Myocyte (in vitro differentiated cells): ENCODE results near the gene PARD3B. TPM values are rescaled to one million over a fixed set of nuclear protein-coding genes. Genes with fewer than 3 reads are reported as not detected.

Experiments
- DNase-seq: peaks from one replicate; pipeline ENCODE4 v3.0.0-alpha.2; 2012; ENCODE audit warnings: low read depth
- total RNA-seq: library from RNA; depleted of rRNA; stranded (reverse); fragments of >200 nt; gene quantifications from 2 replicates; pipeline ENCODE4 v1.2.3, GENCODE V29; 2014

Gene PARD3B
- total RNA-seq, 1 donor from 2014 or later = 7.2 TPM

DNA sequence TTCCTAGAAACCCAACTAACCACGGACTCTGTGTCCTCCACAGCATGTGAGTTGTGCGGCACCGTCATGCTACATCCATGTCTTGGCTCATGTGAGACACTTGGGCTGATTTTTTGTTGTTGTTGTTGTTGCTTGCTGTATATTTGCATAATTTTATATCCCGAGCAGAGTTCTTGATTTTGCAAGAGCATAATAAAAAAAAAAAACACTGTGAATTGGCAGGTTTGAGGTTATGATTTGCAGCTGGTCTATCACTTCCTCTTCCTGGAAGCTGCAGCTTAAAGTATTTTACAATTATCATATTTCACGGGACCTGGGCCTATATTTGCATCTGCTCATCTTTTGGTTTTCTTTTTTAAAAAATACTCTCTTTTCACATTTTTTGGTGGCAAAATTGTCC lies 994.8 kb downstream of the PARD3B start:
- peak; percentile 23 for DNase-seq

DNA sequence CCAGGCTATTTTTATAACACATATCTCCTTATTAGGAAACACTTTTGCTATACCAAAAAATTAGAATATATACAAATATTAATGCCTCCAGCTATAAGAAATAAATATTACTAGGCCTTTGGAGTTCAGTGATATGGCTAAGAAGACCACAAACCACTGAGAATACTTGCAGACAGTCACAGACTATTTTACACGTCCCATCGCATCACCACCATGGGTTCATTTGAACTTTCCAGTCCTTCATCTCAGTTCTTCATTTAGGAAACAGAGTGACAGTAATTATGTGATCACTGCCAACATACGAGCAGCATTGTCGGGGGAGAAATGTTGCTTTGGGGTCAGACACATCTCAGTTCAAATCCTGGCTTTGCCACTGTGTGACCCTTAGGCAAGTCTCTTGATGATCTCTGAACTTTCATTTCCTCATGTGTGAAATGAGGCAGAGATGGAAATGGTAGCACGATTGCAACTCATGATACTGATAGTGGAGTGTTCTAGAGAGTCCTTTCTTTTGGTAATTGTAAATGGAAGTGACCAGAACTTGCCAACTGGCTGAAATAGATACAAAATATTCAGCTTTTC lies 998.1 kb downstream of the PARD3B start:
- no peak for DNase-seq

DNA sequence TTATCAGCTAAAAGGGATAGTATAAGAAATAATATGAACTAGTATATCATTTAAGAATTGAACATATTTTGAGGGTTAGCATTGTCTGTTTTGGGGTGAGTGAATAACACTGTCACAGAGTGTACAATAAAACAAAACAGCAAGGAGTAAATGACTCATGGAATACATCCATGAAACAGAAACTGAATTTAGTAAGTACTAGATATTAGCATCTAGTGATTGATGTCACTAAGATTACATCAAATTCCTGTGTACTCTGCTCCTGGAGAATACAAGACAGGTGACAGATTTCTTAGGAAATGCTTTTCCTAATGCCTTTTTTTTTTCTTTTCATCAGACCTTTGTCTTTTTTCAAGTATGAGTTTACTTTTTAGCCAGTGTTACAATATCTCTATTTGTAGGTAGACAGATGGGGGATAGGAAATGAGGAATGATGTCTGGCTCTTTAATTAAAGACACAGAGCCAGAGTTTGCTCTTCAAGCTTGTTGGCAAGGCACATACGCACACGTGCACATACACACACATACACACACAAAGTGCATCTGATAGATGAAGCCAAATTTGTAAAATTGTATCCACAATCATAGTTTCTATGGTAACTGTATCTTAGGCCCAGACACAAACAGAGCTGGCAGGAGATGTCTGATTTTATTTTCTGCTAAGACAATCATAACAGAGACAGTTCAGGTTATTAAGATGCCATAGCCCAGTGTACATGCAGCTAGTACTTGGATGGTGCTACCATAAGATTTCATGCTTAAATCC lies 998.8 kb downstream of the PARD3B start:
- no peak for DNase-seq

GRCh38 chr2:205545971-205546816 lies 1000.9 kb downstream of the PARD3B start:
- DNase-seq = no peak

GRCh38 chr2:205555566-205556230 lies 1010.4 kb downstream of the PARD3B start:
- DNase-seq = no peak

DNA sequence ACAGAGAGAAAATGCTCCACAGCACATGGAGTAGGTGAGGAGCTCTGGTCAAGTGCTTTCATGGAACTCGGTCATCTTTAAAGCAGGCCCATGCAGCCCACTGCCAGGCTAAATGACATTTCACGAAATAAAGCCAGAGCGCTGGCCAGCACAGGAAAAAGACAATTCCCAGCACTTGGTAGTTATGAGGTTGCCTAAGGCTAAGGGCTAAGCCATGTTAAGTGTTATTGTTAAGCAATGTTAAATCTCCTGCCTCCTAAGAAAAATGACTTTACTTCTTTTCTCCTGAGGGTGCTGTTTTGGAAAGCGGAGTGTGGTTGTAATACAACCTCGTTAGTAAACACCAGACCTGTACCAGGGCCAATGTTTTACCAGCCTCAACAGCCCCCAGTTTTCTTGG lies 1011.1 kb downstream of the PARD3B start:
- no peak for DNase-seq

DNA sequence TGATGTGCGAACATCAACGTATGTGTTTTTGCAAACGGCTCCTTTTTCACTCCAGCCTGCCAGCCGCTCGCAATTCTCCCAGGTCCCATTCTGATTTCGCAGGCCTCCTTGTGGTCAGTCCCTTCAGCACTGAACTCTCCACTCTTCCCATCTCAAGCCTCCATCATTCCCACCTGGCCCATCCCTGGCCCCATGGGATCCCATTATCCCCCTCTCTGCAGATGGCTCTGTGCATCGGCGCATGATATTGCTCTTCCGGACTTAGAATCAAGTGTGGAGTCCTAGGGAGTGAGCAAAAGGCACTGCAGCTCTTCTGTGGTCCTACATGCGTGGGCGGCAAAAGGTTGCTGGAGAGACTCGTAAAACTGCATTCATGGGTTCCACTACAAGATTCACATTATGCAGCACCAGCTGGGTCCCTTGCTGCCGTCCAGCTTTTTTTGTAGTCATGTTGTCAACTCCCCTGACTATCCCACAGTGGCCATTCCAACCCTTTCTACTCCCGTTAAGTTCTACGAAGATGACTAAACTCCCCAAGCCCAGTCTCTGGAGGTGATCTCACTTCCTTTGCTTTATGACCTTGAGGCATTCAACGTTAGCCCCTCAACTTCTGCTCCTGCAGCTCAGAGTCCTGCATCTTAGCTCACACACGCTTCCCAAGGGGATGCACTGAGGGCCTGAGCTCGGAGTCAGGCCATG lies 1011.7 kb downstream of the PARD3B start:
- no peak for DNase-seq

DNA sequence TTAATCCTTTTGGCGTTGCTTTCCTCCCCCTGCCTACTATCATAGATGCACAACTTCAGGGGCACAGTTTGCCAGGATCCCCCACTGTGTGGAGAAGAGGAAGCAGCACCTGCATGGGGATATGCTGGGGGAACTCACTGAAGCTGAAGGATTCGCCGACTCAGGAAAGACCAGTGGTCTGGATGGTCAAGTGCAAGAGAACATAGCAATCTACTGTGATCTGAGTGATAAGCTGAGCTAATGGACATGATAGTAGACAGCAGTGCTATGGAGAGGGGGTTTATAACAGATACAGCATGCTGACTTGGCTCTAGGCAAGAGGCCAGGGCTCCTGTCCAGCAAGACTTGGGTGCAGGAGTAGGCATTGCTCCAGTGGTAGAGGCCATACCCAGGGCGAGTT lies 1012.6 kb downstream of the PARD3B start:
- DNase-seq = no peak

GRCh38 chr2:205561441-205561840 lies 1016.2 kb downstream of the PARD3B start:
- peak; percentile 24 for DNase-seq

DNA sequence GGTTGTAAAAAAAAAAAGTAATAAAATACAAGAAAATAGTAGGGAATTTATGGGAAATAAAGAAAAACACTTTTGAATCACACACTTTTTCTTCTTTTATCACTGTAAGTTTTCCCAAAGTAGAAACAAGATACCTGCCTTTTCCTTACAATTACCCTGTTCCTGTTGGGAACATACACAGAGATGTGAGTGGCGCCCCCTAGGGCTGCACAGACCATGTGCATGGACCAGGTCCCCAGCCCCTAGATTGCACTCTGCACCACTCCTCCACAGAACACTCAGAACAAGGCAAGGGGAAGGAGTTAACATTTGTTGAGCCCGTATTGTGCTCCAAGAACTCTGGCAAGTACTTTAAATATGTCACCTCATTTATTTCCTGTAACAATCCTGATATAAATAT lies 1018.4 kb downstream of the PARD3B start:
- DNase-seq = no peak

GRCh38 chr2:205564346-205565141 lies 1019.3 kb downstream of the PARD3B start:
- no peak for DNase-seq

DNA sequence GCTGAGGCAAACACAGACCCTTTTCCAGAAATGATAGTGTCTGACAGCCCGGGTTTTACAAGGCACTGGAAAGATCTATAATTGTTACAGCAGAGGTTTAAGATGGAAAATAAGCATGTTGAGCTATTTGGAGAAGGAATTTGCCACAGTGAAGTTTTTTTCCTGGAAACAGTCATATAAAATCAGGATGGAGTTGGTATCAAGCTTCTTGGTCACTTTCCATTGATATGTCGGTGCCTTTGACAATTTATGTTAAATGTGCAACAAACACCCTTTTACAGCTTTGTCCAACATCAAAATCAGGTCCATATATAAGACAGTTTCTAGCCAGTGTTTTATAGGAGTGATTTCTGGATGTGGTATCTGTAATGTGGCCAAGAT lies 1019.9 kb downstream of the PARD3B start:
- DNase-seq = no peak

- no peak for DNase-seq
Measured at GRCh38 chr2:205566606-205567168, 1021.4 kb downstream of the PARD3B start.

DNA sequence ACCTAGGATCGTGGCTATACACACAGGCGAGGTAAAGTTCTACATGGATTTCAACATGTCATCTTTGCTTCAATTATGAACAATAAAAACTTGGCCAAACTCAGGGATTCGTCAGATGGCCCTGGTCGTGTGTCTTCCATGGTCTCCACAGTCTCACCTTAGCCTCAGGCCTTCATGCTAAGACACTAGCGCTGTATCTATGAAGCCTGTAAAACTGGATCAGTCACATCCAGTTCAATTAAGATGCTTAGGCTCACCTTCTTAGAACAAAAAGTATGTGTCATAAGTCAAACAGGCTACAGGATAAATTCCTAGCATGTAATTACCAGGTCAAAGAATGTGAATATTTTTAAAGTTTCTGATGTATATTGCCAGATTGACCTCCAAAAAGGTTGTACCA lies 1023.3 kb downstream of the PARD3B start:
- DNase-seq = no peak

GRCh38 chr2:205570648-205571047 lies 1025.4 kb downstream of the PARD3B start:
- no peak for DNase-seq

- no peak for DNase-seq
Measured at GRCh38 chr2:205571360-205571959, 1026.2 kb downstream of the PARD3B start.

DNA sequence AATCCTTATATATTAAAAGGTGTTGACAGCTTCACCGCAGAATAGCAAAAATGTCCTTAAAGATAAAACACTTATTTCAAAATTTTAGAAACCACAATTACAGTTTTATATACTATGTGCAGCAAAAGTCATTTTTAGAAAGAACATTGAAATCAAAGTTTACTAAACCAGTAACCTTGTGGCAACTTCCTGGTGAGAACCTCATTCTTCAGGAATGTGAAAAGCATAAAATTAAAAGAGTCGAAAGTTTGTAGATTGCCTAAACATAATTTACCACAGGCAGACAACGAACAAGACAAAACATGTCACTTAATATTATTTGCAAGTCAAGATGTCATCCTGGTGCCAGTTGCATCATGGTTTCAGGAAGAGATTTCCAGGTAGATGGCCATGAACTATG lies 1028.7 kb downstream of the PARD3B start:
- DNase-seq = no peak

GRCh38 chr2:205579335-205579734 lies 1034.1 kb downstream of the PARD3B start:
- no peak for DNase-seq

DNA sequence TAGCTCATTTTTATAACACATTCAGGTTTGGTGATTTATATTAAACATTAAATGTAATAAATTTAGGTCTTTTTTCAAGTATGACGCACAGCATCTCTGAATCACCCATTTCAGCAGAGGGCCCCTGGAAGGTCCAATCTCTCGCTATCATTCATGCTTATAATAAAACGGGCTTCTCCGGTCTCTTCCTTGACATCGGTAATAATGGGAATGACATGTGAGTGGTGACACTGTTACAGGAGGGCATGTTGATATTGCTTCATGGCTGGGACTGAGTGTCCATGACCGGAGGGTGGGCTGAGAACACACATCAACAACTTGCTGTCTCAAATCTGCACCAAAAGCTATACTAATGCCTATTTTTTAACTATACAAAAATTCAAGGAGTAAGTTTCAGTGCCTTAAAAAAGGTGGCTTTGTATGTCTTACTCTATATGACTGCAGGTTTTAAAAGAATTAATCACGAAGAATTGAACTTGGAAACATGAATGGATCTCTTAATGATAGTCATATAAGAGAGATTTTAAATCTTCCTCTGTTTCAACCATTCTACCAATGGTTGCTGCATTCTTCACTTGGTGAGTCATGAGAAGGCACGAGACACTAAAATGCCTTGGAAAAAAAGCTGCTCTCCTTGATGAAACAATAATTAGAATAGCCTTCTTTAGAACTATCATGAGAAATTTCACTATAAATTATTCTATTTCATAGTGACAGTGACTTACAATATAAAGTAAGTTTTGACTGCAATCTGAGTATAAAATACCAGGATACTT lies 1035.1 kb downstream of the PARD3B start:
- peak; percentile 33 for DNase-seq
